Hepatocyte (in vitro differentiated cells): ENCODE results near the gene ARVCF.

ENCODE experiments used
- EZH2 ChIP-seq: fragments of 200-600 bp; sonication (generic); IDR thresholded peaks from 2 replicates; pipeline ENCODE4 v1.6.1; 2016; ENCODE audit warnings: antibody characterized with exemption, mild to moderate bottlenecking, borderline replicate concordance
- EZH2phosphoT487 ChIP-seq: fragments of 200-600 bp; sonication (generic); IDR thresholded peaks from one replicate; pipeline ENCODE4 v1.6.1; 2018; ENCODE audit warnings: antibody characterized with exemption, mild to moderate bottlenecking, low read depth, moderate library complexity; ENCODE audit not compliant: unreplicated experiment, severe bottlenecking
- TF ChIP-seq, protein P1 (sequence below): fragments of 200-600 bp; sonication (generic); IDR thresholded peaks from 2 replicates; pipeline ENCODE4 v1.5.1; 2016; ENCODE audit warnings: antibody characterized with exemption, mild to moderate bottlenecking; ENCODE audit not compliant: poor library complexity

DNA sequence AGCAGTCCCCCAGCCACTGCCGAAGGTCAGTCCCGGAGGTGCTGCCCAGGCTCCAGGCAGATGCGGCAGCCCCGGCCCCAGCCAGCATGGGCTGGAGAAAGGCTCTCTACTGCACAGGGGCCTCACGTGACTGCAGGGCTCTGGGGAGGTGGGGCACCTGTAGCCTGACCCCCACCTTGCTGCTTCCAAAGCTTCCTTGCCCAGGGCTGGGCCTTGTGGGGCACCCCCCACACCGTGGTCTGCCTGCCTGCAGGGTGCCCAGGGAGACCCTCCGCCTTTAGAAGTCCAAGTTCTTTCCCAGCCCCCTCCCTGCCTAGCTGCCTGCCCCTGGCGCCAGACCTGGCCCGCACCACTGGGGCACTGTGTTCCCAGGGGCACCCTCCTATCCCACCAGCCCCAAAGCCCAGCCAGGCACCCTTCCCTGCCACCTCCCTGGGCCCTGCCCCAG, 46.6 kb downstream of the ARVCF start:
- TF ChIP-seq, protein P1, sequence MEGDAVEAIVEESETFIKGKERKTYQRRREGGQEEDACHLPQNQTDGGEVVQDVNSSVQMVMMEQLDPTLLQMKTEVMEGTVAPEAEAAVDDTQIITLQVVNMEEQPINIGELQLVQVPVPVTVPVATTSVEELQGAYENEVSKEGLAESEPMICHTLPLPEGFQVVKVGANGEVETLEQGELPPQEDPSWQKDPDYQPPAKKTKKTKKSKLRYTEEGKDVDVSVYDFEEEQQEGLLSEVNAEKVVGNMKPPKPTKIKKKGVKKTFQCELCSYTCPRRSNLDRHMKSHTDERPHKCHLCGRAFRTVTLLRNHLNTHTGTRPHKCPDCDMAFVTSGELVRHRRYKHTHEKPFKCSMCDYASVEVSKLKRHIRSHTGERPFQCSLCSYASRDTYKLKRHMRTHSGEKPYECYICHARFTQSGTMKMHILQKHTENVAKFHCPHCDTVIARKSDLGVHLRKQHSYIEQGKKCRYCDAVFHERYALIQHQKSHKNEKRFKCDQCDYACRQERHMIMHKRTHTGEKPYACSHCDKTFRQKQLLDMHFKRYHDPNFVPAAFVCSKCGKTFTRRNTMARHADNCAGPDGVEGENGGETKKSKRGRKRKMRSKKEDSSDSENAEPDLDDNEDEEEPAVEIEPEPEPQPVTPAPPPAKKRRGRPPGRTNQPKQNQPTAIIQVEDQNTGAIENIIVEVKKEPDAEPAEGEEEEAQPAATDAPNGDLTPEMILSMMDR, result no peak
- no peak for TF ChIP-seq EZH2
- TF ChIP-seq EZH2phosphoT487, result no peak
